GM19395 (cell line): ENCODE results near the gene CYGB.
A peak's percentile ranks its signal among the peaks of the same experiment; 100 is the strongest.
"Not testable (repeated sequence)": the region's sequence is repeated elsewhere in the genome, so short reads cannot be mapped to it uniquely, and the experiment has no call there.

Experiments used
- ATAC-seq: cut with Tn5 transposase; IDR thresholded peaks from one replicate; pipeline ENCODE4 v1.9.1; 2021; ENCODE audit warnings: mild to moderate bottlenecking, moderate library complexity; ENCODE audit not compliant: unreplicated experiment

The CYGB gene

GRCh38 chr17:76525513-76525833, 12.0 kb downstream of the CYGB start:
- ATAC-seq, result not testable (repeated sequence)

- no peak for ATAC-seq
Measured at GRCh38 chr17:76524598-76525512, 12.7 kb downstream of the CYGB start.

- ATAC-seq, result no peak
Measured at GRCh38 chr17:76523084-76524037, 14.1 kb downstream of the CYGB start.

- not testable (repeated sequence) for ATAC-seq
Measured at GRCh38 chr17:76521683-76522082, 15.8 kb downstream of the CYGB start.

GRCh38 chr17:76521262-76521661, 16.2 kb downstream of the CYGB start:
- no peak for ATAC-seq

- ATAC-seq, result no peak
Measured at GRCh38 chr17:76519048-76519966, 18.2 kb downstream of the CYGB start.

GRCh38 chr17:76517638-76518038, 19.9 kb downstream of the CYGB start:
- ATAC-seq, result no peak

- no peak for ATAC-seq
Measured at GRCh38 chr17:76515274-76515949, 22.1 kb downstream of the CYGB start.

GRCh38 chr17:76514355-76514754, 23.2 kb downstream of the CYGB start:
- ATAC-seq, result not testable (repeated sequence)

GRCh38 chr17:76513306-76513692, 24.2 kb downstream of the CYGB start:
- no peak for ATAC-seq

- ATAC-seq, result no peak
Measured at GRCh38 chr17:76512366-76513305, 24.9 kb downstream of the CYGB start.

- ATAC-seq, result no peak
Measured at GRCh38 chr17:76511668-76512365, 25.7 kb downstream of the CYGB start.

- ATAC-seq, result no peak
Measured at GRCh38 chr17:76510831-76511244, 26.7 kb downstream of the CYGB start.

GRCh38 chr17:76508472-76509063, 28.9 kb downstream of the CYGB start:
- not testable (repeated sequence) for ATAC-seq

GRCh38 chr17:76506408-76507345, 30.8 kb downstream of the CYGB start:
- ATAC-seq, result peak; percentile 56

- ATAC-seq, result no peak
Measured at GRCh38 chr17:76504117-76504516, 33.4 kb downstream of the CYGB start.
